HepG2 (cell line): Measurements from ENCODE around the gene PPP1CA. TPM values are rescaled to one million over a fixed set of nuclear protein-coding genes. Genes with fewer than 3 reads are reported as not detected.

ENCODE experiments used
- DZIP1 ChIP-seq: sonication (generic); formaldehyde crosslinking; IDR thresholded peaks from 2 replicates; pipeline ENCODE4 v1.5.0; 2020; ENCODE audit warnings: mild to moderate bottlenecking, missing genetic modification reagents
- FOXP1 ChIP-seq, 2 experiments: fragments of 450-650 bp in 1 of 2; IDR thresholded peaks; 2 replicates each; pipeline ENCODE4 v1.6.1; 2017 to 2018; ENCODE audit warnings: antibody characterized with exemption in 1 of 2
- PATZ1 ChIP-seq: sonication (generic); formaldehyde crosslinking; IDR thresholded peaks from 2 replicates; pipeline ENCODE4 v1.4.0; 2020; ENCODE audit warnings: missing genetic modification reagents
- PRDM4 ChIP-seq: sonication (generic); formaldehyde crosslinking; IDR thresholded peaks from 2 replicates; pipeline ENCODE4 v1.9.0; 2021; ENCODE audit warnings: missing genetic modification reagents, borderline replicate concordance
- RERE ChIP-seq: IDR thresholded peaks from 2 replicates; pipeline ENCODE4 v1.6.1; 2016; ENCODE audit warnings: low read depth, missing genetic modification reagents, missing compliant biosample characterization
- TMF1 ChIP-seq: sonication (generic); formaldehyde crosslinking; IDR thresholded peaks from 2 replicates; pipeline ENCODE4 v1.8.1; 2022; ENCODE audit warnings: low read depth, missing genetic modification reagents
- ZNF160 ChIP-seq: sonication (generic); formaldehyde crosslinking; IDR thresholded peaks from 2 replicates; pipeline ENCODE4 v1.8.0; 2022; ENCODE audit warnings: mild to moderate bottlenecking, inconsistent platforms, missing genetic modification reagents
- ZNF205 ChIP-seq: IDR thresholded peaks from 2 replicates; pipeline ENCODE4 v1.6.1; 2018; ENCODE audit warnings: missing biosample characterization, missing genetic modification reagents
- ZNF569 ChIP-seq: sonication (generic); formaldehyde crosslinking; IDR thresholded peaks from 2 replicates; pipeline ENCODE4 v1.5.0; 2020; ENCODE audit warnings: mild to moderate bottlenecking, missing genetic modification reagents, moderate library complexity, borderline replicate concordance
- ZNF574 ChIP-seq: sonication (generic); formaldehyde crosslinking; IDR thresholded peaks from 2 replicates; pipeline ENCODE4 v1.4.0; 2020; ENCODE audit warnings: missing genetic modification reagents
- ZNF678 ChIP-seq: sonication (generic); formaldehyde crosslinking; IDR thresholded peaks from 2 replicates; pipeline ENCODE4 v1.4.0; 2020; ENCODE audit warnings: mild to moderate bottlenecking, missing genetic modification reagents
- polyA plus RNA-seq, 8 experiments: library from polyadenylated mRNA; depleted of rRNA in 3 of 8; stranded (reverse) in 7 of 8; unstranded in 1 of 8; fragments of >200 nt; fragmentation: Illumina TruSeq in 4 of 8; extraction: Trizol in 4 of 8; gene quantifications; 2 replicates each; pipeline versions ENCODE4 v1.2.1 to v1.2.3, GENCODE V29; 2011 to 2016; ENCODE audit warnings: low read depth in 4 of 8, missing spikeins in 1 of 8, mixed read lengths in 1 of 8; ENCODE audit not compliant: insufficient read depth in 1 of 8
- total RNA-seq, 5 experiments: library from RNA; depleted of rRNA; stranded (reverse); fragments of >200 nt; fragmentation: Illumina TruSeq; extraction: Trizol; gene quantifications; 2 replicates each; pipeline ENCODE4 v1.2.3, GENCODE V29; 2016; ENCODE audit warnings: low read depth in 1 of 5

The PPP1CA gene
- total and polyA plus RNA-seq, 2 of the 13 experiments (the other 11 are each of a cell fraction or from before 2014, with no cell fraction given), result 149 to 170 TPM

GRCh38 chr11:67354075-67355022, 47.3 kb downstream of the PPP1CA start (continued):
- no peak for TF ChIP-seq ZNF569 (CRISPR knock-in tag)
- TF ChIP-seq RERE (CRISPR knock-in tag), result no peak
- peak; percentile 52 for TF ChIP-seq ZNF574 (CRISPR knock-in tag)
- TF ChIP-seq PRDM4 (CRISPR knock-in tag), result no peak
- peak; percentile 71 for TF ChIP-seq PATZ1 (CRISPR knock-in tag)
- TF ChIP-seq FOXP1 (IDR thresholded peaks at IDR 0.05), result peak; percentile 63; the same call in 1 of the 2 replicates
- TF ChIP-seq FOXP1 (CRISPR knock-in tag; IDR thresholded peaks at IDR 0.05), result peak; percentile 79
- TF ChIP-seq ZNF160 (CRISPR knock-in tag), result no peak
- TF ChIP-seq ZNF205 (CRISPR knock-in tag), result peak; percentile 78
- TF ChIP-seq DZIP1 (CRISPR knock-in tag), result no peak
- no peak for TF ChIP-seq ZNF678 (CRISPR knock-in tag)
- no peak for TF ChIP-seq TMF1 (CRISPR knock-in tag)
